NOMO-1 treated with dmso at 0.1 percent for 144 hours (cell line): Measurements from ENCODE around the gene KRTAP5-2.

Experiments used
- DNase-seq: peaks from one replicate; lab custom pipeline; 2025; ENCODE audit not compliant: unreplicated experiment; lab: John Stamatoyannopoulos, UW

The KRTAP5-2 gene

GRCh38 chr11:1557051-1557884 lies 40.8 kb downstream of the KRTAP5-2 start:
- no peak for DNase-seq

GRCh38 chr11:1556278-1556902 lies 41.7 kb downstream of the KRTAP5-2 start:
- no peak for DNase-seq

DNA sequence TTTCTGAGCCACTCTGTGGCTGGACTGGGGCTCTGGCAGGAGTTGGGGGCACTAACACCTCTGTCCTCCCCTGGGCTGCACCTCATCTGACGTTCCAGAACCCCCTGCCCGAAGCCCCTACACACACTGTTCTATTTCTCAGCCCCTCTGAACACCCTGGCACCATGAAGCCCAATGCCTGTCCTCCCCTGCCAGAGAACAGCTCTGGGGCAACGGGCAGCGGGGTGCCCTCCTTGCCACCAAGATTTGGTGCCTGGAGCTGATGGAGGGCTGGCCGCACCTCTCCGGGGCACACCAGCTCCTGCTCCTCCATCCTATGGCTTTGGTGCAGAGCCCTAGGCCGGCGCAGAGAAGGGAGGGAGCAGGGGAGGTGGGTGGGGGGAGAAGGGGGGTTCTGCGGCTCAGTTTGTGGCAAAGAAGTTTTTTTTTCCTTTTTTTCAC lies 42.4 kb downstream of the KRTAP5-2 start:
- no peak for DNase-seq

- DNase-seq: no peak
Observed at GRCh38 chr11:1554981-1555712, 42.9 kb downstream of the KRTAP5-2 start.

DNA sequence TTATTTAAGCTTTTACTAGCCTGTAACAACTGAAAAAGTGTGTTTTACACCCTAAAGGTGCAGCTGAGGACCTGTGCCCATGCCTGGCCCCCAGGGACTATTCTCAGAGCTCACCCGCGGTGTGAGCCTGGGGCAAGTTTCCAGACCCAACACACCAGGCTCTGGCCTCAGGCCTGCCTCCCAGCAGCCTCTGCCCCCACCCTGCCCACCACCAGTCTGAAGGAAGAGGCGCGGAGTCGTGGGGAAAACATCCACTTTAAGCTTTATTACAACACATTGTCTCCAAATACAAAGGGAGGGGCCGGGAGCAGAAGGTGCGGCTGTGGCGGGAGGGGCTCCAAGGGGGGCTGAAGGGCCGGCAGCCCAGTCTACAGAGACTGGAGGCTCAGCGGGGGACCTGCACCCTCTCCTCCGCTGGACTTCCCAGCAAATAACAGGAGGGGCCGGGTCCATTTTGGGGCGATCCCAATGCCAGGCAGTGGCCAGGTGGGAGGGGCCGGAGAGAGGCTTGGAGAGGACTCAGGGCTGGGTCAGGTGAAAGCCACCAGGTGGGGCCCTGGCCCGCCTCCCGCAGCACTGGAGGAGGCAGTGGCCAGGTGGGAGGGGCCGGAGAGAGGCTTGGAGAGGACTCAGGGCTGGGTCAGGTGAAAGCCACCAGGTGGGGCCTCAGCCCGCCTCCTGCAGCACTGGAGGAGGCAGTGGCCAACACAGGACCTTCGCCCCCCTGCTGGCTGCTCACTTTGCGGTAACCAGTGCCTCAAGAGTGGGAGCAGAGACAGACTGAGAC lies 44.1 kb downstream of the KRTAP5-2 start:
- DNase-seq: no peak

DNA sequence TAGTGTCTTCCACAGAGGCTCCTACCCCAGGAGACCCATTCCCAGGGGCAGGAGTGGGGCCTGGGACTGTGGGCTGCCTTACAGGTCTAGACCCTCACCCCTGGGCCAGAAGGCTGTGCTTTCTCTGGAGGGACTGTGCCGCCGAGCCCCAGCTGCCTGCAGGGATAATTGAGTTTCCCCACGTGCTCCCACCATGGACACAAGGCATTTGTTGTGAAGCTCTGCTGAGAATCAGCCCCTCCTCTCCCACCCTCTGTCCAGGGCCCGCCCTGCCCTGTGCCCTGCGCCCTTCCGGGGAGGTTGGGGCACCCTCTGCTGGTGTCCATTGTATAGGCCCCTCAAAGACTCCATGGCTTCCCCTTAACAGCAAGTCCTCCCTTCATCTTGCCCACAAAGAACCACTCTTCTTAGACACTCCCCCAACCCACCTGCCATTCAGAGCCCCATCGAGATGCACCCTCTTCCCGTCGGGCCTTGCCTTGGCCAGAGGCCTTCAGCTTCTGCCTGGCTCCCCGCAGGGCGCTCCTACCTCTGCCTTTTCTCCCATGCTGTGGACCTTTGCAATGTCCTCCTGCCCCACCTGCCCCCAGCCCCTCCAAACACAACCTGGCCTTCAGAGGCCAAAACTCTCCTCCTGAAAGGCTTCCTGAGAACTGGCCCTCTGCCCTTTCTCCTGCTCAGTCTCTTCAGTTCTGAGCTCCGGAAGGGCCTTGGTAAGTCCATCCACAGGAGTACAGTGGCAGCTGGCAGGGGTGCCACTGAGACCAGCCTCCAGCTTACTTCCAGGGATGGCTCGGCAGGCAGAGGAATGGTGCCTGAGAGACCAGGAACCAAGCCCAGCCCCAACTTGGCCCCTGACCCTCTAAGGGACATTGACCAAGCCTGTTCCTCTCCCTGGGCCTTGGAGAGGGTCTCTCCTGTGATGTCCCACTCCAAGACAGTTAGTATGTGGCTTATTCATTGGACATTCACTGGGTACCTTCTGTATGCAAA lies 48.5 kb downstream of the KRTAP5-2 start:
- DNase-seq: no peak

- peak; percentile 20 for DNase-seq
Observed at GRCh38 chr11:1548221-1549070, 49.6 kb downstream of the KRTAP5-2 start.

DNA sequence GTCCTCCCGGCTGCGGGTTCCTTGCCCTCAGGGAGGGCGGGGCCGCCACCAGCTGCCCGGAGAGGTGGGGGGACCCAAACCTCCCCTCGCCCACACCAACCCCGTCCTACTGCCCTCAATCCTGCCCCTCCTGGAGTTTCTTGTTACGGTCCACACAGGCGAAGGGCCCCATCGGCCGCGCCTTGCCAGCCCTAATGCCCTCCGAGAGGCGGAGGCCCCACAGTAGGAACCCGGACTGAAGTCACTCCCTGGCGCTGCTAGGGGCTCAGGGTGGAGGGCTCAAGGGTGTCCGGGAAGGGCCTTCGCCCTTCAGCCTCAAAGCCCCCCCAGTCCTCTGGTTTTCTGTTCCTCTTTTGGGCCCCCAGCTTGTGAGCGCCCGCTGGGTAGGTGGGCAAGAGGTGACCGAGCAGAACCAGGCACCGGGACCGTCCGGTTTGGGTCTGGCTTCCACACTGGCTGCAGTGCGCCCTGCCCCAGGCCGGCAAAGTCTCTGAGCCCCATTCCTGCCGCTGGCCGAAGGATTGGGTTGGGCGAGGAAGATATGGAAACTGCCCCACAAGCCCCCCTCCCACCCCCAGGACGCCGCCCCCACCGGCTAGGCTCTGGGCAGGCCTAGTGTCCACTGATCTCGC lies 50.5 kb downstream of the KRTAP5-2 start:
- no peak for DNase-seq
